ENCODE measurements around the gene CPNE7.

CPNE7 gene

DNA sequence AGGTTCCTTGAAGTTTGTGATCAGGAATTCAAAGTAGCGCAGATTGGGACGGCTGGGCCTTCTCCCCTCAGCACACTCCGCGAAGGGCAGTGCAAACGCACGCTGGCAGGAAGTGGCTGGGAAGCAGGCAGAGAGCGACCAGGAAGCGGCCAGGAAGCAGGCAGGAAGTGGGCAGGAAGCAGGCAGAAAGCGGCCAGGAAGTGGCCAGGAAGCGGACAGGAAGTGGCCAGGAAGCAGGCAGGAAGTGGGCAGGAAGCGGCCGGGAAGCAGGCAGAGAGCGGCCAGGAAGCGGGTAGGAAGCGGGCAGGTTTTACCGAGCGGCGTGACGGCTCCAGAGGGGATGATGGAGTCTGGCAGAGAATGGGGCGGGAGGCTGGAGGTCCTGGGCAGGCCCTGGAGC is 41.1 kb downstream of the CPNE7 start:
- no peaks in the 10 kb centered on the region for H3K4me1 ChIP-seq (ENCODE audit: control insufficient read depth, insufficient read depth, low read length, unreplicated experiment)
- H3K79me2 ChIP-seq (ENCODE audit: control insufficient read depth, insufficient read depth, low read length, unreplicated experiment) = no peaks in the 10 kb centered on the region
- no peaks in the 10 kb centered on the region for H3K27me3 ChIP-seq (ENCODE audit: insufficient read depth, low read length)
- no peak overlapping the region for H3K4me3 ChIP-seq (ENCODE audit: low read depth, low read length)
- H3K27ac ChIP-seq (ENCODE audit: low read depth, low read length) = no peak overlapping the region
- H2AFZ ChIP-seq (ENCODE audit: low read length, unreplicated experiment) = no peak overlapping the region
- no peaks in the 10 kb centered on the region for H3K36me3 ChIP-seq (ENCODE audit: insufficient read depth, low read length)

GRCh38 chr16:89617036-89617435 is 41.5 kb downstream of the CPNE7 start:
- no peak overlapping the region for H3K4me3 ChIP-seq (ENCODE audit: low read depth, low read length)
- no peaks in the 10 kb centered on the region for H3K79me2 ChIP-seq (ENCODE audit: control insufficient read depth, insufficient read depth, low read length, unreplicated experiment)
- H3K27me3 ChIP-seq (ENCODE audit: insufficient read depth, low read length) = no peaks in the 10 kb centered on the region
- H3K36me3 ChIP-seq (ENCODE audit: insufficient read depth, low read length) = no peaks in the 10 kb centered on the region
- no peak overlapping the region for H2AFZ ChIP-seq (ENCODE audit: low read length, unreplicated experiment)
- no peak overlapping the region for H3K27ac ChIP-seq (ENCODE audit: low read depth, low read length)
- no peaks in the 10 kb centered on the region for H3K4me1 ChIP-seq (ENCODE audit: control insufficient read depth, insufficient read depth, low read length, unreplicated experiment)

DNA sequence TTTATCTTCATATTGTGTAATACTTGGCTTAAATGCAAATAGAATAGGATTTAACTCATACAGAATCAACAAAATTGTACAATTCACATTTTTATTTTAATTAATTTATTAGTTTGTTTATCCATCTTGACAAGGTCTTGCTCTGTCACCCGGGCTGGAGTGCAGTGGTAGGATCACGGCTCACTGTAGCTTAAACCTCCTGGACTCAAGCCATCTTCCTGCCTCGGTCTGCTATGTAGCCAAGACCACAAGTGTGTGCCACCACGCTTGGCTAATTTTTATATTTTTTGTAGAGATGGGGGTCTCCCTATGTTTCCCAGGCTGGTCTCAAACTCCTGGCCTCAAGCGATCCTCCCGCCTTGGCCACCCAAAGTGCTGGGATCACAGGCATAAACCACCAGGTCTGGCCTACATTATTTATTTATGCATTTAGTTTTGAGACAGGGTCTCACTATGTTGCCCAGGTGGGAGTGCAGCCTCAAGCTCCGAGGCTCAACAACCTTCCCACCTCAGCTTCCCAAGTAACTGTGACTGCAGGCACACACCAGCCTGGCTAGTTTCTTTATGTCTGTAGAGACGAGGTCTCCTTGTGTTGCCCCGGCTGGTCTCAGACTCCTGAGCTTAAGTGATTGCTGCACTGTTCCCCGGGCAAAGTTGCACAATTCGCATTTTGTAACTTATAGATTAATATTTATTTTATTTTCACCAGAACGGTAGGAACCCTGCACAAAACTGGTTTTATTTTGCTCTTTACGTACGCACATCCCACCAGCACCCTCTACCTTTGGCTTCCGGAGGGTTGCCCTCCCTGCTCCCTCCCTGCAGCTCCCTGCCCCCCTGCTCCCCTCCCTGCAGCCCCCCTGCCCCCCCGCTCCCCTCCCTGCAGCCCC is 42.8 kb downstream of the CPNE7 start:
- no peak overlapping the region for H3K27ac ChIP-seq (ENCODE audit: low read depth, low read length)
- no peak overlapping the region for H2AFZ ChIP-seq (ENCODE audit: low read length, unreplicated experiment)
- H3K4me1 ChIP-seq (ENCODE audit: control insufficient read depth, insufficient read depth, low read length, unreplicated experiment) = peaks cover 2% of the 10 kb centered on the region
- no peaks in the 10 kb centered on the region for H3K36me3 ChIP-seq (ENCODE audit: insufficient read depth, low read length)
- H3K79me2 ChIP-seq (ENCODE audit: control insufficient read depth, insufficient read depth, low read length, unreplicated experiment) = no peaks in the 10 kb centered on the region
- H3K4me3 ChIP-seq (ENCODE audit: low read depth, low read length) = no peak overlapping the region
- H3K27me3 ChIP-seq (ENCODE audit: insufficient read depth, low read length) = no peaks in the 10 kb centered on the region

- no peaks in the 10 kb centered on the region for H3K27me3 ChIP-seq (ENCODE audit: insufficient read depth, low read length)
- peaks cover 4% of the 10 kb centered on the region for H3K4me1 ChIP-seq (ENCODE audit: control insufficient read depth, insufficient read depth, low read length, unreplicated experiment)
- H2AFZ ChIP-seq (ENCODE audit: low read length, unreplicated experiment) = no peak overlapping the region
- H3K4me3 ChIP-seq (ENCODE audit: low read depth, low read length) = no peak overlapping the region
- no peak overlapping the region for H3K27ac ChIP-seq (ENCODE audit: low read depth, low read length)
- no peaks in the 10 kb centered on the region for H3K36me3 ChIP-seq (ENCODE audit: insufficient read depth, low read length)
- H3K79me2 ChIP-seq (ENCODE audit: control insufficient read depth, insufficient read depth, low read length, unreplicated experiment) = no peaks in the 10 kb centered on the region
These were observed 44.3 kb downstream of the CPNE7 start for GRCh38 chr16:89619840-89620239.

DNA sequence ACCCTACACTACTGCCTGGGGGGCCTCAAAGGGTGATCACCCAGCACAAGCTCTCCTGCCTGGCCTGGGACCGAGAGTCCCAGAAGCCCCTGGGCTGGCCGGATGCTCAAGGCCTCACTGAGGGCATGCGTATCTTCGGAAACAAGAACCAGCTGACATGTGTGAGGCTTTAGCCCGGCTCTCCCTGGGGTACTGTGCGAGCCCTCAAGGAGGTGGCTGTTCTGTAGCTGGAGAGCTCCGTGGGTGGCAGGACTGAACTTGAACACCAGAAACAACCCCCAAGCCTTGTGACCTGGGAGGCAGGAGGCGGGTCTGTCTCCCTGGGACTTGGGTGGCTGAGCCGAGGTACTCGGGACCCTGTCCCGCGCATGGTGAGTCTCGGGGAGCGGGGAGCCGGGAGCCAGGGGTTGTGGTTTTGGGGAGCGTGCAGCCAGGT is 44.9 kb downstream of the CPNE7 start:
- no peaks in the 10 kb centered on the region for H3K79me2 ChIP-seq (ENCODE audit: control insufficient read depth, insufficient read depth, low read length, unreplicated experiment)
- no peak overlapping the region for H3K27ac ChIP-seq (ENCODE audit: low read depth, low read length)
- no peaks in the 10 kb centered on the region for H3K27me3 ChIP-seq (ENCODE audit: insufficient read depth, low read length)
- no peaks in the 10 kb centered on the region for H3K36me3 ChIP-seq (ENCODE audit: insufficient read depth, low read length)
- H2AFZ ChIP-seq (ENCODE audit: low read length, unreplicated experiment) = no peak overlapping the region
- H3K4me1 ChIP-seq (ENCODE audit: control insufficient read depth, insufficient read depth, low read length, unreplicated experiment) = peaks cover 4% of the 10 kb centered on the region
- no peak overlapping the region for H3K4me3 ChIP-seq (ENCODE audit: low read depth, low read length)

DNA sequence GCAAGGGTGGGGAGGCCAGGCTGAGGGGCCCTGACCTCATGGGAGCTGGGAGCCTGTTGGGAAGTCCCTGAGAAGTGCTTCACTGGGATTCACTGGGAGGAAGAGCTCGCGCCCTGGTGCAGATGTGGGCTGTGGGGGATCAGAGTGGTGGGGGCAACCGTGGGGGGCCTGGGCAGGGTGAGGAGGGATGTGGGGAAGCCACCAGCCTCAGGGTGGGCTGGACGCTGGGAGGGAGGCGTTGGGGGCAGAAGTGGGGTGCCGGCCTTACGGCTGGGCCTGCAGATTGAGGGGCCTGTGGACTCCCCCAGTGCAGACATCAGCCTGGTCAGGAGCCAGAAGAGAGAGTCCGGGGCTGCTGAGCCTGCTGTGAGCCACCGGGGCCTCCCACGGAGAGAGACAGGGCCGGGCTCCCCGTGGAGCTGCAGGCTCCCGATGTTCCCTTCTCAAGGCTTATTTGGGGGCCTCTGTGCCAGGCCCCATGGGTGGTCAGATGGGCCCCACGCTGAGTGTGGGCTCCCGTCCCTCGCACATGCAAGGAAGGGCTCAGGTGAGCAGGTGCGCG is 45.7 kb downstream of the CPNE7 start:
- Histone ChIP-seq H2AFZ (ENCODE audit: low read length, unreplicated experiment) (no peak overlapping the region), H3K36me3 (ENCODE audit: insufficient read depth, low read length) (no peaks in the 10 kb centered on the region), H3K79me2 (ENCODE audit: control insufficient read depth, insufficient read depth, low read length, unreplicated experiment) (no peaks in the 10 kb centered on the region), H3K27ac (ENCODE audit: low read depth, low read length) (no peak overlapping the region), H3K4me1 (ENCODE audit: control insufficient read depth, insufficient read depth, low read length, unreplicated experiment) (peaks cover 4% of the 10 kb centered on the region), H3K4me3 (ENCODE audit: low read depth, low read length) (no peak overlapping the region), H3K27me3 (ENCODE audit: insufficient read depth, low read length) (no peaks in the 10 kb centered on the region)

- no peaks in the 10 kb centered on the region for H3K36me3 ChIP-seq (ENCODE audit: insufficient read depth, low read length)
- H3K79me2 ChIP-seq (ENCODE audit: control insufficient read depth, insufficient read depth, low read length, unreplicated experiment) = no peaks in the 10 kb centered on the region
- H3K4me1 ChIP-seq (ENCODE audit: control insufficient read depth, insufficient read depth, low read length, unreplicated experiment) = peaks cover 4% of the 10 kb centered on the region
- H3K27me3 ChIP-seq (ENCODE audit: insufficient read depth, low read length) = no peaks in the 10 kb centered on the region
- no peak overlapping the region for H3K4me3 ChIP-seq (ENCODE audit: low read depth, low read length)
- no peak overlapping the region for H2AFZ ChIP-seq (ENCODE audit: low read length, unreplicated experiment)
- no peak overlapping the region for H3K27ac ChIP-seq (ENCODE audit: low read depth, low read length)
These were observed 46.3 kb downstream of the CPNE7 start for GRCh38 chr16:89621698-89622409.

- Histone ChIP-seq H3K36me3 (ENCODE audit: insufficient read depth, low read length) (no peaks in the 10 kb centered on the region), H3K79me2 (ENCODE audit: control insufficient read depth, insufficient read depth, low read length, unreplicated experiment) (no peaks in the 10 kb centered on the region), H3K27me3 (ENCODE audit: insufficient read depth, low read length) (no peaks in the 10 kb centered on the region), H3K4me1 (ENCODE audit: control insufficient read depth, insufficient read depth, low read length, unreplicated experiment) (peaks cover 4% of the 10 kb centered on the region), H2AFZ (ENCODE audit: low read length, unreplicated experiment) (peak overlapping the region; percentile 89), H3K4me3 (ENCODE audit: low read depth, low read length) (no peak overlapping the region), H3K27ac (ENCODE audit: low read depth, low read length) (no peak overlapping the region)
These were observed 48.1 kb downstream of the CPNE7 start for GRCh38 chr16:89623511-89624261.

- no peaks in the 10 kb centered on the region for H3K27me3 ChIP-seq (ENCODE audit: insufficient read depth, low read length)
- H3K79me2 ChIP-seq (ENCODE audit: control insufficient read depth, insufficient read depth, low read length, unreplicated experiment) = no peaks in the 10 kb centered on the region
- H3K4me3 ChIP-seq (ENCODE audit: low read depth, low read length) = no peak overlapping the region
- peaks cover 4% of the 10 kb centered on the region for H3K4me1 ChIP-seq (ENCODE audit: control insufficient read depth, insufficient read depth, low read length, unreplicated experiment)
- no peak overlapping the region for H3K27ac ChIP-seq (ENCODE audit: low read depth, low read length)
- no peak overlapping the region for H2AFZ ChIP-seq (ENCODE audit: low read length, unreplicated experiment)
- no peaks in the 10 kb centered on the region for H3K36me3 ChIP-seq (ENCODE audit: insufficient read depth, low read length)
These were observed 49.5 kb downstream of the CPNE7 start for GRCh38 chr16:89624777-89625761.

Data from ACC112 (cell line).